OCI-M2 (cell line): Measurements from ENCODE around the gene CTNNA3.

Experiments used
- DNase-seq: peaks from one replicate; lab custom pipeline; 2025; ENCODE audit not compliant: unreplicated experiment; lab: John Stamatoyannopoulos, UW

The CTNNA3 gene

GRCh38 chr10:66698069-66698468 lies 997.9 kb downstream of the CTNNA3 start:
- no peak for DNase-seq

- no peak for DNase-seq
Observed at GRCh38 chr10:66695046-66695445, 1000.9 kb downstream of the CTNNA3 start.

GRCh38 chr10:66684581-66684980 lies 1011.4 kb downstream of the CTNNA3 start:
- no peak for DNase-seq

- DNase-seq = no peak
Observed at GRCh38 chr10:66680886-66681285, 1015.1 kb downstream of the CTNNA3 start.

- no peak for DNase-seq
Observed at GRCh38 chr10:66678521-66678920, 1017.5 kb downstream of the CTNNA3 start.

- DNase-seq = no peak
Observed at GRCh38 chr10:66673071-66673470, 1022.9 kb downstream of the CTNNA3 start.

- DNase-seq = no peak
Observed at GRCh38 chr10:66671562-66671961, 1024.4 kb downstream of the CTNNA3 start.

- no peak for DNase-seq
Observed at GRCh38 chr10:66671064-66671463, 1024.9 kb downstream of the CTNNA3 start.

- no peak for DNase-seq
Observed at GRCh38 chr10:66656499-66656898, 1039.5 kb downstream of the CTNNA3 start.

- DNase-seq = no peak
Observed at GRCh38 chr10:66654861-66655260, 1041.1 kb downstream of the CTNNA3 start.

- no peak for DNase-seq
Observed at GRCh38 chr10:66651308-66652082, 1044.5 kb downstream of the CTNNA3 start.

- no peak for DNase-seq
Observed at GRCh38 chr10:66649626-66650025, 1046.4 kb downstream of the CTNNA3 start.

GRCh38 chr10:66642217-66642616 lies 1053.8 kb downstream of the CTNNA3 start:
- DNase-seq = no peak

GRCh38 chr10:66639371-66639770 lies 1056.6 kb downstream of the CTNNA3 start:
- DNase-seq = no peak

GRCh38 chr10:66637273-66638036 lies 1058.5 kb downstream of the CTNNA3 start:
- DNase-seq = no peak

GRCh38 chr10:66629996-66630395 lies 1066.0 kb downstream of the CTNNA3 start:
- DNase-seq = no peak

- no peak for DNase-seq
Observed at GRCh38 chr10:66627156-66627555, 1068.8 kb downstream of the CTNNA3 start.

GRCh38 chr10:66625709-66626590 lies 1070.0 kb downstream of the CTNNA3 start:
- DNase-seq = no peak

GRCh38 chr10:66622050-66622449 lies 1073.9 kb downstream of the CTNNA3 start:
- DNase-seq = no peak

GRCh38 chr10:66604195-66604594 lies 1091.8 kb downstream of the CTNNA3 start:
- no peak for DNase-seq

GRCh38 chr10:66591865-66592264 lies 1104.1 kb downstream of the CTNNA3 start:
- no peak for DNase-seq
